GM06990 (cell line): ENCODE data around the gene RPL13A.

Source experiments
- DNase-seq: peaks from one replicate; pipeline ENCODE4 v3.0.0-alpha.2; 2011; ENCODE audit not compliant: insufficient read length; ENCODE audit errors: extremely low read depth
- H3K27me3 ChIP-seq: replicated peaks from 2 replicates; pipeline ENCODE4 v1.6.0; 2011; ENCODE audit warnings: low read length; ENCODE audit not compliant: control insufficient read depth, insufficient read depth
- H3K36me3 ChIP-seq: 2 replicates; pipeline ENCODE4 v1.5.1; 2011; ENCODE audit warnings: low read length; ENCODE audit not compliant: control insufficient read depth, insufficient read depth
- H3K4me3 ChIP-seq: replicated peaks from 2 replicates; pipeline ENCODE4 v1.5.1; 2011; ENCODE audit warnings: low read depth, mild to moderate bottlenecking, control low read depth, low read length
- TF ChIP-seq, protein P1 (sequence below): IDR thresholded peaks from 2 replicates; pipeline ENCODE4 v1.5.1; 2011; ENCODE audit warnings: low read length, control low read depth, mild to moderate bottlenecking, inconsistent platforms; ENCODE audit not compliant: insufficient read depth, poor library complexity, severe bottlenecking

Gene RPL13A

GRCh38 chr19:49486232-49486631, 1.2 kb upstream of the RPL13A start:
- peaks cover 25% of the 10 kb centered on the region for H3K36me3 ChIP-seq
- no peak overlapping the region for H3K4me3 ChIP-seq
- no peaks in the 10 kb centered on the region for H3K27me3 ChIP-seq
- no peak for DNase-seq
- TF ChIP-seq, protein P1, sequence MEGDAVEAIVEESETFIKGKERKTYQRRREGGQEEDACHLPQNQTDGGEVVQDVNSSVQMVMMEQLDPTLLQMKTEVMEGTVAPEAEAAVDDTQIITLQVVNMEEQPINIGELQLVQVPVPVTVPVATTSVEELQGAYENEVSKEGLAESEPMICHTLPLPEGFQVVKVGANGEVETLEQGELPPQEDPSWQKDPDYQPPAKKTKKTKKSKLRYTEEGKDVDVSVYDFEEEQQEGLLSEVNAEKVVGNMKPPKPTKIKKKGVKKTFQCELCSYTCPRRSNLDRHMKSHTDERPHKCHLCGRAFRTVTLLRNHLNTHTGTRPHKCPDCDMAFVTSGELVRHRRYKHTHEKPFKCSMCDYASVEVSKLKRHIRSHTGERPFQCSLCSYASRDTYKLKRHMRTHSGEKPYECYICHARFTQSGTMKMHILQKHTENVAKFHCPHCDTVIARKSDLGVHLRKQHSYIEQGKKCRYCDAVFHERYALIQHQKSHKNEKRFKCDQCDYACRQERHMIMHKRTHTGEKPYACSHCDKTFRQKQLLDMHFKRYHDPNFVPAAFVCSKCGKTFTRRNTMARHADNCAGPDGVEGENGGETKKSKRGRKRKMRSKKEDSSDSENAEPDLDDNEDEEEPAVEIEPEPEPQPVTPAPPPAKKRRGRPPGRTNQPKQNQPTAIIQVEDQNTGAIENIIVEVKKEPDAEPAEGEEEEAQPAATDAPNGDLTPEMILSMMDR: no peak

GRCh38 chr19:49486710-49487276, 615 bp upstream of the RPL13A start:
- Histone ChIP-seq H3K36me3 (peaks cover 30% of the 10 kb centered on the region), H3K27me3 (no peaks in the 10 kb centered on the region), H3K4me3 (no peak overlapping the region)
- no peak for DNase-seq
- TF ChIP-seq, protein P1: no peak

- Histone ChIP-seq H3K4me3 (peak overlapping the region; percentile 99), H3K36me3 (peaks cover 33% of the 10 kb centered on the region), H3K27me3 (no peaks in the 10 kb centered on the region)
- TF ChIP-seq, protein P1: no peak
- DNase-seq: no peak
Observed at GRCh38 chr19:49488046-49488862, 846 bp downstream of the RPL13A start.

GRCh38 chr19:49488863-49489537, 1.6 kb downstream of the RPL13A start:
- peak overlapping the region; percentile 99 for H3K4me3 ChIP-seq
- no peak for DNase-seq
- peaks cover 33% of the 10 kb centered on the region for H3K36me3 ChIP-seq
- TF ChIP-seq, protein P1: no peak
- H3K27me3 ChIP-seq: no peaks in the 10 kb centered on the region

DNA sequence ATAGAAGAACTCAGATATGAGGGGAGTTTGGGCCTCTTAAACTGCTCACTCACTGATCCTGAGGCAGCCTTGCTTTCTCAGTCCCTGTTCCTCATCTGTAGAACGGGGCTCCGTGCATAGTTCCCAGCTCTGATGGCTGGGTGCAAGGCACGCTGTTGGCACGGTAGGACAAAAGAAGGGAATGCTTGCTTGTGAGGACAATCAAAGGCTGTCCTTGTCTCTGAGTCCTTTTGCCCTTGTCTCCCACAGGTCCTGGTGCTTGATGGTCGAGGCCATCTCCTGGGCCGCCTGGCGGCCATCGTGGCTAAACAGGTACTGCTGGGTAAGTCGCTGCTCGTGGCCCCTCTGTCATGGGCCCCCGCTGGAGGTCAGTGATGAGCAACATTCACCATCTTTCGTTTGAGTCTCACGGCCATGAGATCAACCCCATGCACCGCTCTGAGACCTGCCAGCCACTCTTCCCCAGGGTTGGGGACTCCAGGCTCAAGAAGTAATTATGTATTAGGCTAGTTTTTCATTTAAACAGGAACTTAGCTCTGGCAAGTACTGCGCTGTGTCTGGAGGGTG, 2.3 kb downstream of the RPL13A start:
- TF ChIP-seq, protein P1: peak; percentile 69
- DNase-seq: no peak
- Histone ChIP-seq H3K4me3 (peak overlapping the region; percentile 99), H3K36me3 (peaks cover 33% of the 10 kb centered on the region), H3K27me3 (no peaks in the 10 kb centered on the region)
